CD8-positive, alpha-beta memory T cell (primary cell): Measurements from ENCODE around the gene ABCA9. TPM values are rescaled to one million over a fixed set of nuclear protein-coding genes. Genes with fewer than 3 reads are reported as not detected.

Experiments used
- CTCF ChIA-PET: fragments of 350-600 bp; sonication (Branson Sonifier 250); formaldehyde crosslinking; loops from one replicate; lab custom pipeline; 2021; ENCODE audit warnings: antibody characterized with exemption; lab: Charles Lee
- POLR2A ChIA-PET: fragments of 350-600 bp; sonication (Branson Sonifier 250); formaldehyde crosslinking; loops from one replicate; lab custom pipeline; 2021; ENCODE audit warnings: antibody characterized with exemption; lab: Charles Lee
- DNase-seq, 5 donors: peaks; one replicate each; pipeline versions ENCODE4 v3.0.0 to v3.0.0-alpha.2; 2020 to 2022; ENCODE audit warnings: mixed read lengths in 1 of 5
- H3K27ac ChIP-seq: one replicate; pipeline ENCODE4 v1.7.0; 2013; ENCODE audit warnings: low read depth, mild to moderate bottlenecking, low read length, moderate library complexity
- H3K27me3 ChIP-seq: 2 replicates; pipeline ENCODE4 v1.7.0; 2013; ENCODE audit warnings: low read length, mild to moderate bottlenecking; ENCODE audit not compliant: insufficient read depth, poor library complexity, severe bottlenecking
- H3K36me3 ChIP-seq: 2 replicates; pipeline ENCODE4 v1.7.0; 2013; ENCODE audit warnings: mild to moderate bottlenecking, low read length, moderate library complexity; ENCODE audit not compliant: insufficient read depth
- H3K4me1 ChIP-seq: 2 replicates; pipeline ENCODE4 v1.7.0; 2013; ENCODE audit warnings: mild to moderate bottlenecking, low read length, moderate library complexity; ENCODE audit not compliant: insufficient read depth
- H3K4me3 ChIP-seq: 2 replicates; pipeline ENCODE4 v1.7.0; 2013; ENCODE audit warnings: mild to moderate bottlenecking, low read length
- H3K9me3 ChIP-seq: 2 replicates; pipeline ENCODE4 v1.7.0; 2013; ENCODE audit warnings: mild to moderate bottlenecking, low read length
- H3K27ac Mint-ChIP-seq, 8 donors: one replicate each; pipeline ENCODE4 v1.8.0; 2020 to 2021; ENCODE audit warnings: mixed read lengths in 8 of 8, mild to moderate bottlenecking in 6 of 8, inconsistent platforms in 3 of 8, moderate library complexity in 3 of 8
- H3K27me3 Mint-ChIP-seq, 2 donors: one replicate each; pipeline ENCODE4 v1.8.0; 2020 to 2021; ENCODE audit warnings: mixed read lengths in 2 of 2, mild to moderate bottlenecking in 1 of 2, moderate library complexity in 1 of 2
- H3K36me3 Mint-ChIP-seq, 3 donors: one replicate each; pipeline ENCODE4 v1.8.0; 2020 to 2021; ENCODE audit warnings: mixed read lengths in 3 of 3, inconsistent platforms in 1 of 3, mild to moderate bottlenecking in 1 of 3
- H3K4me1 Mint-ChIP-seq, 3 donors: one replicate each; pipeline ENCODE4 v1.8.0; 2020 to 2021; ENCODE audit warnings: mixed read lengths in 3 of 3, inconsistent platforms in 1 of 3, mild to moderate bottlenecking in 1 of 3
- H3K4me3 Mint-ChIP-seq, 7 donors: one replicate each; pipeline ENCODE4 v1.8.0; 2020 to 2021; ENCODE audit warnings: mixed read lengths in 7 of 7, mild to moderate bottlenecking in 6 of 7, moderate library complexity in 4 of 7, inconsistent platforms in 2 of 7
- H3K9me3 Mint-ChIP-seq, 5 donors: one replicate each; pipeline ENCODE4 v1.8.0; 2020 to 2022; ENCODE audit warnings: mixed read lengths in 5 of 5, mild to moderate bottlenecking in 3 of 5, moderate library complexity in 2 of 5, inconsistent platforms in 1 of 5
- polyA plus RNA-seq: library from polyadenylated mRNA; unstranded; fragments of 300-500 nt; fragmentation: Illumina TruSeq; gene quantifications from one replicate; pipeline ENCODE4 v1.2.3, GENCODE V29; 2021
- total RNA-seq, 2 experiments: library from RNA; stranded (reverse); gene quantifications; one replicate each; pipeline ENCODE4 v1.2.3, GENCODE V29; 2021

The ABCA9 gene
- total and polyA plus RNA-seq, 3 experiments from 2014 or later = not detected

DNA sequence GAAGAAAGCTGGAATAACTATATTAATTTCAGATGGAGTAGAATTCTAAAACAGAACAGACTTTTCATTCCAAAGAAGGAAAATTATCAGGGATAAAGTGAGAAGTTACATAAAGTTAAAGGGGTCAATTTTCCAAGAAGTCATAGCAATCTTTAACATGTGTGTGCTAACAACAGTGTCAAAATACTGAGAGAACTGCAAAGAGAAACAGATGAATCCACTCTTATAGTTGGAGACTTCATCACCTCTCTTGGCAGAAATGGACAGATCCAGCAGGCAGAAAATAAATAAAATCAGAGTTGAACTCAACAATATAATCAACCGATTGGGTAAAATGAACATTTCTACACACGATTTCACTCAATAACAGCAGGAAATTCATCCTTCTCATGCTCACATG is 5.4 kb downstream of the ABCA9 start:
- no peak overlapping the region for H3K27ac ChIP-seq
- no peak for DNase-seq
- CTCF ChIA-PET = no interaction called here
- H3K9me3 ChIP-seq = no peaks in the 10 kb centered on the region
- Mint-ChIP-seq H3K27ac (no peak overlapping the region), H3K9me3 (peaks cover 7 to 25% (median 21%) of the 10 kb centered on the region in 5 donors), H3K27me3 (peaks cover 11 to 14% of the 10 kb centered on the region in 2 donors), H3K4me1 (no peaks in the 10 kb centered on the region), H3K36me3 (no peaks in the 10 kb centered on the region), H3K4me3 (no peak overlapping the region)
- POLR2A ChIA-PET = no interaction called here
- H3K4me3 ChIP-seq = no peak overlapping the region
- H3K4me1 ChIP-seq = no peaks in the 10 kb centered on the region
- H3K27me3 ChIP-seq = no peaks in the 10 kb centered on the region
- no peaks in the 10 kb centered on the region for H3K36me3 ChIP-seq

DNA sequence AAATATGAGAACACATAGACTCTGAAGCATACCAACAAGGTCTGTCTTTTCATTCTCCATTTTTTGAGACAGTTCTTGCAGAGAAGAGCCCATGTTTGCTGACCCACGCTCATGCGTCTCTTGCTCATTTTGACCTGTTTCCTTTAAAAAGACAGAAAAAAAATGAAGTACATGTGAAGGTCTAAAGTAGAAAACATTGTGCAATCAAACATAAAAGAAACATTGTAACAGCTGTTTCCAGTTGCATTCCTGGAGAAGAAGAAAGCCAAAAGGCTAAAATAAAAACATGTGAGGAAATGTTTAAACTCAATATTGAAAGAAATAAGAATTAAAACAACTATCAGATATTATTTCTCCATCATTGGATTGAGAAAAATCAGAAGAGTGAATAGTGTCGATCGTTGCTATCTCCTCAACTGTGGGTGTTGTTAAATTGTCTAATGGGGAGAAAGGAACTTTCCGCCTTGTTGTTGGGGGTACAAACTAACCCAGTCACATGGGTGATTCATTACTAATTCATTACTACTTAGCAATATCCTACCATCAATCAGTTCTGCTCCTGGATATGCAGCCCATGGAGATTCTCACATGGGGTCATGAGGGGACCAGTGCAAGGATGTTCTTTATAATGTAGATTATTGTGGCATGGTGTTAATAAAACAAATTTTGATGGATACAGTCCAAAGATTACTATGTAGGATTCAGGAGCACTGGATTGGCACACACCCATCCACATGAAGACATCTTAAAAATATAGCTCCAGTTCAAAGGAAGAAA is 9.5 kb downstream of the ABCA9 start:
- peaks cover 15 to 17% (median 16%) of the 10 kb centered on the region in 3 donors for H3K4me1 Mint-ChIP-seq
- CTCF ChIA-PET = no interaction called here

DNA sequence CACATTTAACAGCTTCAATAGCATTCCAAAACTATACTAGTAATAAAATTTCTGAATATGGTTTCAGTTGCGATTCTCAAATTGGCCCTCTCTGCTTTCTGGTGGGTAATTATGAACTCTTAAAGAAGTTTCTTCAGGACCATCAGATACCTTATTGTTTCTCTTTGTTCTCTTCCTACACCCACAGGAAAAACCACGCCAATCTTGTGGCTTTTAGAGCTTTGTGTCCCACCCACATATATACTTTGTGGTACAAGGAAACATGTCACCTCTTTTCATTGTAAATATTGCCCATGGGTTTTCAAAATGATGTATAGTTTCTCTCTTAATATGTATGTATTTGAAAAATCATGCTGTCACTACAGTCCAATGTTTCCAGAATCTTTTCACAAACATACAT is 12.1 kb downstream of the ABCA9 start:
- H3K4me1 Mint-ChIP-seq = peaks cover 15 to 17% (median 16%) of the 10 kb centered on the region in 3 donors
- no peaks in the 10 kb centered on the region for H3K36me3 Mint-ChIP-seq
- peaks cover 0 to 10% (median 4%) of the 10 kb centered on the region in 5 donors for H3K9me3 Mint-ChIP-seq
- peak overlapping the region; percentile 52 for H3K27ac ChIP-seq
- no peak overlapping the region for H3K4me3 Mint-ChIP-seq
- POLR2A ChIA-PET = no interaction called here
- no peak overlapping the region for H3K4me3 ChIP-seq
- CTCF ChIA-PET = no interaction called here
- no peak for DNase-seq
- H3K27me3 Mint-ChIP-seq = peaks cover 9 to 18% of the 10 kb centered on the region in 2 donors
- no peaks in the 10 kb centered on the region for H3K4me1 ChIP-seq
- H3K27ac Mint-ChIP-seq = no peak overlapping the region
- H3K9me3 ChIP-seq = no peaks in the 10 kb centered on the region
- H3K27me3 ChIP-seq = no peaks in the 10 kb centered on the region
- H3K36me3 ChIP-seq = no peaks in the 10 kb centered on the region

More for the DNA sequence above, 9.5 kb downstream of the ABCA9 start:
- Histone ChIP-seq H3K27me3 (no peaks in the 10 kb centered on the region), H3K36me3 (no peaks in the 10 kb centered on the region), H3K9me3 (no peaks in the 10 kb centered on the region), H3K4me3 (no peak overlapping the region), H3K4me1 (no peaks in the 10 kb centered on the region), H3K27ac (no peak overlapping the region)
- POLR2A ChIA-PET = no interaction called here
- Mint-ChIP-seq H3K36me3 (no peaks in the 10 kb centered on the region), H3K4me3 (no peak overlapping the region), H3K9me3 (peaks cover 4 to 22% (median 16%) of the 10 kb centered on the region in 5 donors), H3K27me3 (peaks cover 11 to 22% of the 10 kb centered on the region in 2 donors), H3K27ac (no peak overlapping the region)
- no peak for DNase-seq

DNA sequence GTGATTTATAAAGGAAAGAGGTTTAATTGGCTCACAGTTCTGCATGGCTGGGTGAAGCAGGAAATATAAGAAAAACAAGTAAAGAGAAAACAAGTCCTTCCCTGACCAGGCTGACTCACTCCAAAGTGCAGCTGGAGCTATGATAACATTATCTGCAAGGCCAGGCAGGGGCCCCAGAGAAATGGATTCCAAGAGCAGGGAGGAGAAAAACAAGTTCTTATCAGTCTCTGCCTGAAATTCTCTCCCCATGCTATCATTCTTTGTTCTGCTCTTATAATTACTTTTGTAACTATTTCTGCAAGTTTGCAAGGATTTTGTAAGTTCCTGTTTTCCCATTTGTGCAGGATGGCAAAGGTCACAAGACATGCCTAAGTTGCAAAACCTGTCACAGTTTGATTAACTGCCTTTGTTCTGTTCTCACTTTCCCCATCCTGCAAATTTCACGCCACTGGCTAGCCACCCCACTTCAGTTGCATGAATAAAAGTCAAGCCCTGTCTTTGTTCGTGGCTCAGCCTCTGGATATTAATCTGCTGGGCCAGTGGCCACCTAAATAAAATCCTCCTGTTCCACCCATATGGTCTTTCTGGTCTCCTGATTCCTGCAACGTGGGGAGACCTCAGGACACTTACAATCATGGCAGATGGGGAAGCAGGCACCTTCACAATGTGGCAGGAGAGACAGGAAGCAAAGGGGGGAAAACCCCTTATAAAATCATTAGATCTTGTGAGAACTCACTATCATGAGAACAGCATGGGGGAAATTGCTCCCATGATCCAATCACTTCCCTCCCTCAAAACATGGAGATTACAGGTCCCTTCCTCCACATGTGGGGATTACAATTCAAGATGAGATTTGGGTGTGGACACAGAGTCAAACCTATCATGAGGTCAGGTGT is 13.1 kb downstream of the ABCA9 start:
- H3K27ac ChIP-seq = peak overlapping the region; percentile 58

DNA sequence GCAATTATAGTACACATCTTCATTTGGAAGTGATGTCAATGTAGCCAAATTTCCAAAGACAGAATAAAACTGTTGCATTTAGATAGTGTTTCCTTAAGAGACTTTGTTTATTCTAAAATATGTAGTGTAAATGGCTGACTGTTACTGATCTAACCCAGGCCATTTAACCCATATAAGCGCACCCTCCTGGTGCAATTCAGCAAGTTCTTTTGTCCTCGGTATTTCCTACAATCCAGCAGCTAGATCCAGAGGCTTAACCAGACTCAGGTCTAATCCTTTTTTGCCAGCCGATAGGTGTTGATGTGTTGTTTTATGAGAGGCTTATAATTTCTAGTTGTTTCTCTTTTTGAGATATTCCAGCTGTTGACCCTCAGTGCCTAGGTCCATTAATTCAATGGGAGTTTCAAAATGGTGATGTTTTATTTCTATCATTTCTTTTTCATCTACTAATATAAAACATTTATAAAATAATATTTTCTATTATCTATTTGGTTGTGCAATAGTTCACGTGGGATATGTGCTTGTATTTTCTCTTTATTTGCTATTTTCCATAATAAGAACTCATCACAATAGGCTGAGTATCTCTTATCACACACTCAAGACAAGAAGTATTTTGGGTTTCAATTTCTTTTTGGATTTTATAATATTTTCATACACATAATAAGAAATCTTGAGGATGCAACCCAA is 14.5 kb downstream of the ABCA9 start:
- H3K36me3 ChIP-seq = no peaks in the 10 kb centered on the region
- no peak overlapping the region for H3K4me3 Mint-ChIP-seq
- H3K4me3 ChIP-seq = no peak overlapping the region
- no peaks in the 10 kb centered on the region for H3K9me3 ChIP-seq
- H3K27me3 Mint-ChIP-seq = peaks cover 4 to 12% of the 10 kb centered on the region in 2 donors
- DNase-seq = no peak
- no peaks in the 10 kb centered on the region for H3K27me3 ChIP-seq
- ChIA-PET POLR2A (no interaction called here), CTCF (no interaction called here)
- H3K9me3 Mint-ChIP-seq = peaks cover 0 to 3% (median 0%) of the 10 kb centered on the region in 5 donors
- no peaks in the 10 kb centered on the region for H3K36me3 Mint-ChIP-seq
- H3K27ac ChIP-seq = peak overlapping the region; percentile 21
- no peaks in the 10 kb centered on the region for H3K4me1 ChIP-seq
- no peak overlapping the region for H3K27ac Mint-ChIP-seq
- peaks cover 15 to 17% (median 16%) of the 10 kb centered on the region in 3 donors for H3K4me1 Mint-ChIP-seq

More for the DNA sequence above, 13.1 kb downstream of the ABCA9 start:
- no peak overlapping the region for H3K4me3 Mint-ChIP-seq
- H3K27ac Mint-ChIP-seq = no peak overlapping the region
- no peaks in the 10 kb centered on the region for H3K36me3 ChIP-seq
- no peaks in the 10 kb centered on the region for H3K27me3 ChIP-seq
- H3K36me3 Mint-ChIP-seq = no peaks in the 10 kb centered on the region
- ChIA-PET POLR2A (no interaction called here), CTCF (no interaction called here)
- no peaks in the 10 kb centered on the region for H3K4me1 ChIP-seq
- H3K27me3 Mint-ChIP-seq = peaks cover 9 to 18% of the 10 kb centered on the region in 2 donors
- H3K9me3 Mint-ChIP-seq = peaks cover 0 to 6% (median 3%) of the 10 kb centered on the region in 5 donors
- H3K4me1 Mint-ChIP-seq = peaks cover 15 to 17% (median 16%) of the 10 kb centered on the region in 3 donors
- H3K9me3 ChIP-seq = no peaks in the 10 kb centered on the region
- H3K4me3 ChIP-seq = no peak overlapping the region
- no peak for DNase-seq

DNA sequence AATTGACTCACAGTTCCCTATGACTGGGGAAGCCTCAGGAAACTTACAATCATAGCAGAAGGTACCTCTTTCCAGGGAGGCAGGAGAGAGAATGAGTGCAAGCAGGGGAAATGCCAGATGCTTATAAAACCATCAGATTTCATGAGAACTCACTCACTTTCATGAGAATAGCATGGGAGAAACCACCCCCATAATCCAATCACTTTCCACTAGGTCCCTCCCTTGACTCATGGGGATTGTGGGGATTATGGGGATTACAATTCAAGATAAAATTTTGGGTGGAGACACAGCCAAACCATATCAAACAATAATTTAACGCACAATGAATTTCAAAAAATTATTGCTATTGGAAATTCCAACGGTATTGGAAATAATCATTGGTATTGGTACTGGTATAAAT is 15.1 kb downstream of the ABCA9 start:
- Mint-ChIP-seq H3K27me3 (peaks cover 3 to 8% of the 10 kb centered on the region in 2 donors), H3K9me3 (peaks cover 0 to 3% (median 0%) of the 10 kb centered on the region in 5 donors), H3K4me3 (no peak overlapping the region), H3K4me1 (peaks cover 15 to 17% (median 16%) of the 10 kb centered on the region in 3 donors), H3K27ac (no peak overlapping the region), H3K36me3 (no peaks in the 10 kb centered on the region)
- Histone ChIP-seq H3K36me3 (no peaks in the 10 kb centered on the region), H3K27ac (no peak overlapping the region), H3K4me3 (no peak overlapping the region), H3K9me3 (no peaks in the 10 kb centered on the region), H3K4me1 (no peaks in the 10 kb centered on the region), H3K27me3 (no peaks in the 10 kb centered on the region)
- CTCF ChIA-PET = no interaction called here
- POLR2A ChIA-PET = no interaction called here
- no peak for DNase-seq

DNA sequence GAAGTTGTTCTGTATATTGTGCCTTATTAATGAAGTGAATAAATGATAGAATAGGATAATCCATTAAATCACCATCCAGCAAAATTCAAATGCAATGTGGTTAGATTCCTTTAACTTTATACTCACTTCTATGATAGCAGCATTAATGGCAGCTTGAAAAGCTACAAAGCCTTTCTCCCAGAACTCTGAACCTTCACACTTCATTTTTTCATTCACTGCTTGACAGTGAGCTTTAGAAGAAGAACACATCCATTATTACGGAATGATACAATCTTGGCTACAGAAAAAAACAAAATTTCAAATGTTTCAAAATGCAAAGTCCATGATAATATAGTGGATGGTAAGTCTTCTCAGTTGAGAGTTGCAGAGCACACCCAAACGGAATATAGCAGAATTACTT is 16.4 kb downstream of the ABCA9 start:
- Histone ChIP-seq H3K9me3 (no peaks in the 10 kb centered on the region), H3K27ac (no peak overlapping the region), H3K27me3 (no peaks in the 10 kb centered on the region), H3K36me3 (no peaks in the 10 kb centered on the region), H3K4me1 (no peaks in the 10 kb centered on the region), H3K4me3 (no peak overlapping the region)
- H3K36me3 Mint-ChIP-seq = no peaks in the 10 kb centered on the region
- CTCF ChIA-PET = no interaction called here
- peaks cover 0 to 3% (median 0%) of the 10 kb centered on the region in 5 donors for H3K9me3 Mint-ChIP-seq
- peaks cover 0 to 4% of the 10 kb centered on the region in 2 donors for H3K27me3 Mint-ChIP-seq
- peaks cover 15 to 17% (median 16%) of the 10 kb centered on the region in 3 donors for H3K4me1 Mint-ChIP-seq
- no peak for DNase-seq
- POLR2A ChIA-PET = no interaction called here
- H3K27ac Mint-ChIP-seq = no peak overlapping the region
- no peak overlapping the region for H3K4me3 Mint-ChIP-seq
